ENCODE measurements around the gene ASIP. TPM values are rescaled to one million over a fixed set of nuclear protein-coding genes. Genes with fewer than 3 reads are reported as not detected.

The ASIP gene
- total RNA-seq, 1 experiment from 2014 or later: not detected

GRCh38 chr20:34305333-34306230 lies 64.4 kb downstream of the ASIP start:
- Histone ChIP-seq H2BK120ac (ENCODE audit: low read depth, low read length, poor library complexity, severe bottlenecking) (no peak overlapping the region), H3K23ac (ENCODE audit: insufficient read length, low read depth, low read length) (no peak overlapping the region), H2BK15ac (ENCODE audit: low read depth, low read length) (no peak overlapping the region), H3K18ac (ENCODE audit: insufficient read length, low read depth, low read length) (no peak overlapping the region), H3K23me2 (ENCODE audit: insufficient read length, low read depth, low read length, poor library complexity, severe bottlenecking) (peaks cover 5% of the 10 kb centered on the region), H3K4me2 (ENCODE audit: insufficient read depth, insufficient read length, low read length) (no peak overlapping the region), H4K8ac (replicated peaks; ENCODE audit: insufficient read length, low read depth, low read length) (no peak overlapping the region), H3K79me2 (ENCODE audit: insufficient read depth, low read length) (peaks cover 15% of the 10 kb centered on the region; the same call in 1 of the 2 replicates), H3K14ac (ENCODE audit: insufficient read depth, low read length) (no peak overlapping the region), H4K5ac (ENCODE audit: insufficient read length, low read depth, low read length) (no peak overlapping the region), H2BK20ac (ENCODE audit: low read depth, low read length, poor library complexity, severe bottlenecking) (no peak overlapping the region), H2AFZ (ENCODE audit: low read length) (no peak overlapping the region), H4K91ac (ENCODE audit: insufficient read length, low read depth, low read length) (no peak overlapping the region), H3K56ac (ENCODE audit: insufficient read length, low read depth, low read length) (no peak overlapping the region), H3K27ac (ENCODE audit: insufficient read length, low read depth, low read length) (no peak overlapping the region), H3K4me1 (ENCODE audit: insufficient read depth, low read length) (no peaks in the 10 kb centered on the region), H2BK5ac (ENCODE audit: insufficient read length, low read length) (no peak overlapping the region), H4K20me1 (ENCODE audit: control insufficient read depth, insufficient read depth, insufficient read length) (no peaks in the 10 kb centered on the region), H2BK12ac (ENCODE audit: insufficient read length, low read depth, low read length) (no peak overlapping the region), H3K27me3 (ENCODE audit: insufficient read depth, low read length) (no peaks in the 10 kb centered on the region), H2AK5ac (ENCODE audit: insufficient read length, low read length) (no peak overlapping the region), H3K9me3 (ENCODE audit: control insufficient read depth, low read depth, low read length) (no peaks in the 10 kb centered on the region), H3K4ac (ENCODE audit: low read depth, low read length) (no peak overlapping the region), H3T11ph (ENCODE audit: low read length) (no peak overlapping the region), H3K9ac (ENCODE audit: extremely low read depth, insufficient read length, low read length) (no peak overlapping the region), H3K79me1 (ENCODE audit: insufficient read depth, low read depth, low read length, poor library complexity, severe bottlenecking) (peaks cover 4% of the 10 kb centered on the region)
- Mint-ChIP-seq H3K36me3 (ENCODE audit: insufficient read depth in 1 of 3, low read depth in 3 of 3) (peaks cover 7 to 13% (median 10%) of the 10 kb centered on the region in 3 experiments; a peak in 6 of 7 replicates), H3K27ac (0 out of 7 replicates have a peak overlapping the region, but pooled peaks of 1 of the 3 experiments have one; percentile 65), H3K4me1 (peaks cover 0 to 3% of the 10 kb centered on the region in 2 experiments; a peak in 3 of 4 replicates), H3K9me3 (no peaks in the 10 kb centered on the region; a peak in 1 of 5 replicates), H3K27me3 (ENCODE audit: low read depth) (peaks cover 5% of the 10 kb centered on the region), H3K4me3 (no peak overlapping the region)
- no CpG with 5 or more reads among the region's 19 CpGs for WGBS (ENCODE audit: extremely low coverage, insufficient read length, low lambda C conversion rate)
- no peak for DNase-seq
- TF ChIP-seq CTCF (conservative IDR thresholded peaks at IDR 0.05): no peak

Data from H9 (cell line).